Liver (tissue), 3 donors: Measurements from ENCODE around the gene CNGA3.

ENCODE experiments used
- ATF3 ChIP-seq: IDR thresholded peaks from 2 replicates; pipeline ENCODE4 v1.6.1; 2016; ENCODE audit warnings: antibody characterized with exemption
- CTCF ChIP-seq: fragments of 150-350 bp; IDR thresholded peaks from 2 replicates; pipeline ENCODE4 v1.5.1; 2017; ENCODE audit warnings: improper control_type of control experiment, low read depth, low read length; ENCODE audit not compliant: missing input control
- RAD21 ChIP-seq, 2 donors: IDR thresholded peaks; 2 replicates each; pipeline ENCODE4 v1.6.1; 2016; ENCODE audit warnings: antibody characterized with exemption in 2 of 2, mild to moderate bottlenecking in 2 of 2
- REST ChIP-seq: IDR thresholded peaks from 2 replicates; pipeline ENCODE4 v1.6.1; 2016; ENCODE audit warnings: antibody characterized with exemption, mild to moderate bottlenecking
- TAF1 ChIP-seq: conservative IDR thresholded peaks from 2 replicates; pipeline ENCODE4 v1.6.1; 2016; ENCODE audit warnings: antibody characterized with exemption, mild to moderate bottlenecking
- YY1 ChIP-seq: IDR thresholded peaks from 2 replicates; pipeline ENCODE4 v1.6.1; 2016; ENCODE audit warnings: antibody characterized with exemption, mild to moderate bottlenecking
- donor health status: healthy.
- donor health status: healthy.

- TF ChIP-seq REST (no peak), RAD21 (IDR thresholded peaks at IDR 0.05) (no peak), CTCF (no peak), ATF3 (no peak), TAF1 (no peak), YY1 (no peak)
Measured at GRCh38 chr2:98347298-98348065, 1.2 kb downstream of the CNGA3 start.
